HepG2 (cell line): ENCODE results near the gene CELF4.

ENCODE experiments used
- ARID2 ChIP-seq: sonication (generic); formaldehyde crosslinking; IDR thresholded peaks from 2 replicates; pipeline ENCODE4 v1.8.1; 2022; ENCODE audit warnings: mild to moderate bottlenecking, missing genetic modification reagents, borderline replicate concordance
- CEBPB ChIP-seq: IDR thresholded peaks from 2 replicates; pipeline ENCODE4 v1.6.1; 2011; ENCODE audit warnings: low read depth, low read length, improper control_type of control experiment, borderline replicate concordance
- JUNB ChIP-seq: sonication (generic); formaldehyde crosslinking; IDR thresholded peaks from 2 replicates; pipeline ENCODE4 v1.8.0; 2022; ENCODE audit warnings: missing genetic modification reagents, mild to moderate bottlenecking, borderline replicate concordance
- POLR2A ChIP-seq, 2 experiments: IDR thresholded peaks; 2 replicates each; pipeline ENCODE4 v1.6.1; 2011; ENCODE audit warnings: low read depth in 2 of 2, low read length in 2 of 2, mild to moderate bottlenecking in 1 of 2, moderate library complexity in 1 of 2; ENCODE audit not compliant: insufficient read depth in 1 of 2
- SMAD1 ChIP-seq: sonication (generic); formaldehyde crosslinking; IDR thresholded peaks from 2 replicates; pipeline ENCODE4 v1.4.0; 2020; ENCODE audit warnings: missing genetic modification reagents, low read depth, mild to moderate bottlenecking, borderline replicate concordance
- SMC3 ChIP-seq: IDR thresholded peaks from 2 replicates; pipeline ENCODE4 v1.6.1; 2011; ENCODE audit warnings: low read length, improper control_type of control experiment
- ZSCAN30 ChIP-seq: sonication (generic); formaldehyde crosslinking; IDR thresholded peaks from 2 replicates; pipeline ENCODE4 v1.5.0; 2020; ENCODE audit warnings: mild to moderate bottlenecking, missing genetic modification reagents
- ZZZ3 ChIP-seq: sonication (generic); formaldehyde crosslinking; IDR thresholded peaks from 2 replicates; pipeline ENCODE4 v1.4.0; 2020; ENCODE audit warnings: missing genetic modification reagents, mild to moderate bottlenecking, borderline replicate concordance
- TF ChIP-seq, protein P1 (sequence below): sonication (generic); formaldehyde crosslinking; IDR thresholded peaks from 2 replicates; pipeline ENCODE4 v1.5.0; 2020; ENCODE audit warnings: mild to moderate bottlenecking, missing genetic modification reagents, moderate library complexity

DNA sequence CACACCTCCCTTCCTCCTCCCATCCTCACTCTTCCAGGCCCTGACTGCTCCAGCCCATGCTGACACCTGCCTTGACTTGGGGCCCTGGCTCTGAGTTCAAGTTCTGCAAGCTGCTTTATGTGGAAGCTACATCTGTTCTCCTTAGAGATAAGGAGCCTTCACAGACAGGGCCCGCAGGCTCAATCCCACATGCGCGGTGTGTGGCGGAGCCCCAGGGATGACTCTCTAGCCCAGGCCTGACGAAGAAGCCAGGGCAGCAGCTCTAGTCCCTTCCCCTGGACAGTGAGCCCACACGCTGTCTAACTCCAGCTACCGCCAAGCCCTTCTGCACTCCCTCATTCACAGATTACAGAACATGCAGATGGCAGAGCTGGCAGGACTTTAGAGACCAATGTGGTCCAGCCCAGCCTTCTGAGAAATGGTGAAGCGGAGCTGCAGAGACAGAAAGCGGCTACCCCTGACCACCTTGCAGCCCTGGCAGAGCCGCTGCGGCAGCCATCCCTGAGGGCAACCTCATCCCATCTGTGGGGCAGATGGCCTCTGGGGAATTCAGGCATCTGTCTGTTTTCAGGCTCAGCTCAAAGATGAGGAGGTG, 304.3 kb downstream of the CELF4 start:
- TF ChIP-seq JUNB (CRISPR knock-in tag) (no peak), CEBPB (no peak), ARID2 (CRISPR knock-in tag) (no peak), ZSCAN30 (CRISPR knock-in tag) (no peak), ZZZ3 (CRISPR knock-in tag) (no peak), POLR2A (IDR thresholded peaks at IDR 0.05; ENCODE audit: insufficient read depth in 1 of 2, low read depth in 2 of 2, low read length in 2 of 2) (no peak), SMC3 (no peak), SMAD1 (CRISPR knock-in tag) (no peak)
- TF ChIP-seq, protein P1, sequence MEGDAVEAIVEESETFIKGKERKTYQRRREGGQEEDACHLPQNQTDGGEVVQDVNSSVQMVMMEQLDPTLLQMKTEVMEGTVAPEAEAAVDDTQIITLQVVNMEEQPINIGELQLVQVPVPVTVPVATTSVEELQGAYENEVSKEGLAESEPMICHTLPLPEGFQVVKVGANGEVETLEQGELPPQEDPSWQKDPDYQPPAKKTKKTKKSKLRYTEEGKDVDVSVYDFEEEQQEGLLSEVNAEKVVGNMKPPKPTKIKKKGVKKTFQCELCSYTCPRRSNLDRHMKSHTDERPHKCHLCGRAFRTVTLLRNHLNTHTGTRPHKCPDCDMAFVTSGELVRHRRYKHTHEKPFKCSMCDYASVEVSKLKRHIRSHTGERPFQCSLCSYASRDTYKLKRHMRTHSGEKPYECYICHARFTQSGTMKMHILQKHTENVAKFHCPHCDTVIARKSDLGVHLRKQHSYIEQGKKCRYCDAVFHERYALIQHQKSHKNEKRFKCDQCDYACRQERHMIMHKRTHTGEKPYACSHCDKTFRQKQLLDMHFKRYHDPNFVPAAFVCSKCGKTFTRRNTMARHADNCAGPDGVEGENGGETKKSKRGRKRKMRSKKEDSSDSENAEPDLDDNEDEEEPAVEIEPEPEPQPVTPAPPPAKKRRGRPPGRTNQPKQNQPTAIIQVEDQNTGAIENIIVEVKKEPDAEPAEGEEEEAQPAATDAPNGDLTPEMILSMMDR (CRISPR knock-in tag) = no peak
